Osteocyte (in vitro differentiated cells): ENCODE measurements around the gene HDAC4. TPM values are rescaled to one million over a fixed set of nuclear protein-coding genes. Genes with fewer than 3 reads are reported as not detected.
"Not testable (repeated sequence)": the region's sequence is repeated elsewhere in the genome, so short reads cannot be mapped to it uniquely, and the experiment has no call there.

Source experiments
- DNase-seq: peaks from one replicate; pipeline ENCODE4 v3.0.0; 2021; ENCODE audit warnings: mixed read lengths; ENCODE audit not compliant: unreplicated experiment; ENCODE audit errors: extremely low spot score
- H3K27ac Mint-ChIP-seq: one replicate; pipeline ENCODE4 v1.8.0; 2021; ENCODE audit warnings: mild to moderate bottlenecking, mixed read lengths; ENCODE audit not compliant: unreplicated experiment
- H3K27me3 Mint-ChIP-seq: one replicate; pipeline ENCODE4 v1.8.0; 2021; ENCODE audit warnings: mixed read lengths; ENCODE audit not compliant: unreplicated experiment
- H3K36me3 Mint-ChIP-seq: one replicate; pipeline ENCODE4 v1.8.0; 2021; ENCODE audit warnings: mixed read lengths; ENCODE audit not compliant: unreplicated experiment
- H3K4me1 Mint-ChIP-seq: one replicate; pipeline ENCODE4 v1.8.0; 2021; ENCODE audit warnings: mixed read lengths; ENCODE audit not compliant: unreplicated experiment
- H3K4me3 Mint-ChIP-seq: one replicate; pipeline ENCODE4 v1.8.0; 2021; ENCODE audit warnings: mild to moderate bottlenecking, moderate library complexity, mixed read lengths; ENCODE audit not compliant: unreplicated experiment
- H3K9me3 Mint-ChIP-seq: one replicate; pipeline ENCODE4 v1.8.0; 2021; ENCODE audit warnings: mixed read lengths; ENCODE audit not compliant: unreplicated experiment
- CTCF ChIP-seq: fragments of 200-600 bp; sonication (generic); IDR thresholded peaks from 2 replicates; pipeline ENCODE4 v1.5.0; 2021; ENCODE audit warnings: antibody characterized with exemption, mild to moderate bottlenecking, moderate library complexity
- total RNA-seq: library from RNA; stranded (reverse); gene quantifications from 2 replicates; pipeline ENCODE4 v1.2.1, GENCODE V29; 2021

Gene HDAC4
- total RNA-seq, 1 donor from 2014 or later, result 30.3 TPM

GRCh38 chr2:239040152-239040761 lies 360.6 kb downstream of the HDAC4 start:
- no peaks in the 10 kb centered on the region for H3K4me1 Mint-ChIP-seq
- H3K27me3 Mint-ChIP-seq, result peaks cover 6% of the 10 kb centered on the region
- no peak for TF ChIP-seq CTCF
- no peaks in the 10 kb centered on the region for H3K36me3 Mint-ChIP-seq
- no peaks in the 10 kb centered on the region for H3K9me3 Mint-ChIP-seq
- H3K4me3 Mint-ChIP-seq, result no peak overlapping the region
- DNase-seq, result no peak
- H3K27ac Mint-ChIP-seq, result no peak overlapping the region

GRCh38 chr2:239039479-239039861 lies 361.4 kb downstream of the HDAC4 start:
- Mint-ChIP-seq H3K4me3 (no peak overlapping the region), H3K36me3 (no peaks in the 10 kb centered on the region), H3K9me3 (no peaks in the 10 kb centered on the region), H3K27ac (no peak overlapping the region), H3K4me1 (no peaks in the 10 kb centered on the region), H3K27me3 (peaks cover 7% of the 10 kb centered on the region)
- DNase-seq, result no peak
- no peak for TF ChIP-seq CTCF

GRCh38 chr2:239038773-239039478 lies 361.9 kb downstream of the HDAC4 start:
- H3K36me3 Mint-ChIP-seq, result no peaks in the 10 kb centered on the region
- no peak overlapping the region for H3K27ac Mint-ChIP-seq
- no peaks in the 10 kb centered on the region for H3K4me1 Mint-ChIP-seq
- no peak for DNase-seq
- no peak overlapping the region for H3K4me3 Mint-ChIP-seq
- no peaks in the 10 kb centered on the region for H3K9me3 Mint-ChIP-seq
- H3K27me3 Mint-ChIP-seq, result peaks cover 8% of the 10 kb centered on the region
- no peak for TF ChIP-seq CTCF

GRCh38 chr2:239038284-239038683 lies 362.5 kb downstream of the HDAC4 start:
- H3K4me1 Mint-ChIP-seq, H3K27ac Mint-ChIP-seq, DNase-seq, H3K9me3 Mint-ChIP-seq, H3K4me3 Mint-ChIP-seq, H3K36me3 Mint-ChIP-seq: not testable (repeated sequence)
- peaks cover 12% of the 10 kb centered on the region for H3K27me3 Mint-ChIP-seq

GRCh38 chr2:239037559-239037910 lies 363.3 kb downstream of the HDAC4 start:
- DNase-seq, result no peak
- peaks cover 17% of the 10 kb centered on the region for H3K27me3 Mint-ChIP-seq
- H3K9me3 Mint-ChIP-seq, result no peaks in the 10 kb centered on the region
- H3K4me1 Mint-ChIP-seq, result no peaks in the 10 kb centered on the region
- H3K36me3 Mint-ChIP-seq, result no peaks in the 10 kb centered on the region
- no peak for TF ChIP-seq CTCF
- no peak overlapping the region for H3K27ac Mint-ChIP-seq
- H3K4me3 Mint-ChIP-seq, result no peak overlapping the region
